HepG2 (cell line): ENCODE data around the gene CES2. TPM values are rescaled to one million over a fixed set of nuclear protein-coding genes. Genes with fewer than 3 reads are reported as not detected.

ENCODE experiments used
- EEA1 ChIP-seq: sonication (generic); formaldehyde crosslinking; IDR thresholded peaks from 2 replicates; pipeline ENCODE4 v1.5.1; 2020; ENCODE audit warnings: mild to moderate bottlenecking, missing genetic modification reagents, borderline replicate concordance
- FOXA3 ChIP-seq: IDR thresholded peaks from 2 replicates; pipeline ENCODE4 v1.6.1; 2016; ENCODE audit warnings: missing genetic modification reagents, missing compliant biosample characterization
- GRHL1 ChIP-seq: sonication (generic); formaldehyde crosslinking; conservative IDR thresholded peaks from 2 replicates; pipeline ENCODE4 v1.8.0; 2022; ENCODE audit warnings: missing genetic modification reagents
- HNRNPUL1 ChIP-seq: fragments of 200-400 bp; formaldehyde crosslinking; IDR thresholded peaks from 2 replicates; pipeline ENCODE4 v1.6.1; 2017; ENCODE audit warnings: low read depth, mild to moderate bottlenecking, low read length, moderate library complexity
- JUND ChIP-seq: sonication (generic); formaldehyde crosslinking; IDR thresholded peaks from 2 replicates; pipeline ENCODE4 v1.8.0; 2022; ENCODE audit warnings: mild to moderate bottlenecking, missing genetic modification reagents
- KDM2A ChIP-seq: sonication (generic); formaldehyde crosslinking; IDR thresholded peaks from 2 replicates; pipeline ENCODE4 v1.4.0; 2020; ENCODE audit warnings: low read depth, missing genetic modification reagents, borderline replicate concordance
- KDM3A ChIP-seq: IDR thresholded peaks from 2 replicates; pipeline ENCODE4 v1.6.1; 2018; ENCODE audit warnings: low read depth, missing compliant biosample characterization
- MYC ChIP-seq: sonication (generic); formaldehyde crosslinking; IDR thresholded peaks from 2 replicates; pipeline ENCODE4 v1.9.0; 2021; ENCODE audit warnings: missing genetic modification reagents, borderline replicate concordance
- NONO ChIP-seq, 2 experiments: fragments of 450-650 bp in 1 of 2; sonication (generic) in 1 of 2; formaldehyde crosslinking in 1 of 2; IDR thresholded peaks in 1 of 2; conservative IDR thresholded peaks in 1 of 2; 2 replicates each; pipeline versions ENCODE4 v1.6.1 to v1.8.0; 2017 to 2022; ENCODE audit warnings: mild to moderate bottlenecking in 1 of 2, missing genetic modification reagents in 1 of 2, moderate library complexity in 1 of 2
- SALL1 ChIP-seq: sonication (generic); formaldehyde crosslinking; IDR thresholded peaks from 2 replicates; pipeline ENCODE4 v1.8.0; 2022; ENCODE audit warnings: mild to moderate bottlenecking, missing genetic modification reagents
- THAP8 ChIP-seq: sonication (generic); formaldehyde crosslinking; IDR thresholded peaks from 2 replicates; pipeline ENCODE4 v1.5.1; 2020; ENCODE audit warnings: missing genetic modification reagents, mild to moderate bottlenecking, borderline replicate concordance
- YEATS2 ChIP-seq: sonication (generic); formaldehyde crosslinking; IDR thresholded peaks from 2 replicates; pipeline ENCODE4 v1.4.0; 2020; ENCODE audit warnings: missing genetic modification reagents, borderline replicate concordance
- ZBTB20 ChIP-seq: sonication (generic); formaldehyde crosslinking; IDR thresholded peaks from 2 replicates; pipeline ENCODE4 v1.8.1; 2023; ENCODE audit warnings: missing genetic modification reagents, low read depth, mild to moderate bottlenecking, borderline replicate concordance
- ZBTB3 ChIP-seq: sonication (generic); formaldehyde crosslinking; IDR thresholded peaks from 2 replicates; pipeline ENCODE4 v1.4.0; 2020; ENCODE audit warnings: low read depth, mild to moderate bottlenecking, moderate library complexity, missing genetic modification reagents, borderline replicate concordance
- ZBTB39 ChIP-seq: sonication (generic); formaldehyde crosslinking; IDR thresholded peaks from 2 replicates; pipeline ENCODE4 v1.5.0; 2020; ENCODE audit warnings: missing genetic modification reagents
- ZNF224 ChIP-seq: sonication (generic); formaldehyde crosslinking; IDR thresholded peaks from 2 replicates; pipeline ENCODE4 v1.5.0; 2020; ENCODE audit warnings: mild to moderate bottlenecking, missing genetic modification reagents
- ZNF280B ChIP-seq: sonication (generic); formaldehyde crosslinking; IDR thresholded peaks from 2 replicates; pipeline ENCODE4 v1.5.0; 2020; ENCODE audit warnings: missing genetic modification reagents, mild to moderate bottlenecking, borderline replicate concordance
- ZNF800 ChIP-seq: sonication (generic); formaldehyde crosslinking; IDR thresholded peaks from 2 replicates; pipeline ENCODE4 v1.4.0; 2020; ENCODE audit warnings: missing genetic modification reagents
- ZSCAN30 ChIP-seq: sonication (generic); formaldehyde crosslinking; IDR thresholded peaks from 2 replicates; pipeline ENCODE4 v1.5.0; 2020; ENCODE audit warnings: mild to moderate bottlenecking, missing genetic modification reagents
- polyA plus RNA-seq, 8 experiments: library from polyadenylated mRNA; depleted of rRNA in 3 of 8; stranded (reverse) in 7 of 8; unstranded in 1 of 8; fragments of >200 nt; fragmentation: Illumina TruSeq in 4 of 8; extraction: Trizol in 4 of 8; gene quantifications; 2 replicates each; pipeline versions ENCODE4 v1.2.1 to v1.2.3, GENCODE V29; 2011 to 2016; ENCODE audit warnings: low read depth in 4 of 8, missing spikeins in 1 of 8, mixed read lengths in 1 of 8; ENCODE audit not compliant: insufficient read depth in 1 of 8
- total RNA-seq, 5 experiments: library from RNA; depleted of rRNA; stranded (reverse); fragments of >200 nt; fragmentation: Illumina TruSeq; extraction: Trizol; gene quantifications; 2 replicates each; pipeline ENCODE4 v1.2.3, GENCODE V29; 2016; ENCODE audit warnings: low read depth in 1 of 5

The CES2 gene
- total and polyA plus RNA-seq, 2 of the 13 experiments (the other 11 are each of a cell fraction or from before 2014, with no cell fraction given), result 50.6 to 63.8 TPM

GRCh38 chr16:66899945-66900710, 35.2 kb upstream of the CES2 start (continued):
- TF ChIP-seq THAP8 (CRISPR knock-in tag) (no peak), ZNF800 (no peak), ZBTB39 (no peak), ZNF224 (no peak), GRHL1 (CRISPR knock-in tag) (no peak), NONO (IDR thresholded peaks at IDR 0.05) (no peak), NONO (CRISPR knock-in tag; conservative IDR thresholded peaks at IDR 0.05) (no peak), ZBTB20 (no peak), FOXA3 (CRISPR knock-in tag) (no peak; the same call in none of the 2 replicates), JUND (CRISPR knock-in tag) (peak; percentile 74; the same call in 1 of the 2 replicates), ZSCAN30 (CRISPR knock-in tag) (no peak), KDM3A (CRISPR knock-in tag) (no peak), ZBTB3 (CRISPR knock-in tag) (no peak), SALL1 (no peak), ZNF280B (no peak; the same call in 1 of the 2 replicates), YEATS2 (CRISPR knock-in tag) (no peak; the same call in 1 of the 2 replicates), KDM2A (CRISPR knock-in tag) (peak; percentile 37; the same call in 1 of the 2 replicates), MYC (CRISPR knock-in tag) (no peak), EEA1 (CRISPR knock-in tag) (no peak), HNRNPUL1 (no peak)
